ENCODE measurements around the gene PRKAA2.

- TF ChIP-seq CTCF (IDR thresholded peaks at IDR 0.05) (no peak), POLR2A (IDR thresholded peaks at IDR 0.05) (no peak)
These were observed 1.5 kb downstream of the PRKAA2 start for GRCh38 chr1:56646611-56647010.
